Loucy (cell line): ENCODE data around the gene ETFRF1.
A peak's percentile ranks its signal among the peaks of the same experiment; 100 is the strongest.

Experiments
- H2AFZ ChIP-seq: fragments of 200-600 bp; sonication (generic); 2 replicates; pipeline ENCODE4 v1.6.0; 2016; ENCODE audit warnings: antibody characterized with exemption, mild to moderate bottlenecking, low read length, moderate library complexity
- H3F3A ChIP-seq: fragments of 200-600 bp; 2 replicates; pipeline ENCODE4 v1.6.0; 2016; ENCODE audit warnings: antibody characterized with exemption, low read depth, mild to moderate bottlenecking
- H3K27me3 ChIP-seq: fragments of 200-600 bp; sonication (generic); 2 replicates; pipeline ENCODE4 v1.6.1; 2014; ENCODE audit warnings: low read length, mild to moderate bottlenecking; ENCODE audit not compliant: insufficient read depth, poor library complexity, severe bottlenecking
- H3K36me3 ChIP-seq: fragments of 200-600 bp; sonication (generic); 2 replicates; pipeline ENCODE4 v1.6.1; 2016; ENCODE audit warnings: low read length; ENCODE audit not compliant: insufficient read depth
- H3K4me1 ChIP-seq: fragments of 200-600 bp; sonication (generic); 2 replicates; pipeline ENCODE4 v1.5.1; 2014; ENCODE audit warnings: low read length, mild to moderate bottlenecking; ENCODE audit not compliant: insufficient read depth, poor library complexity, severe bottlenecking
- H3K4me2 ChIP-seq: fragments of 200-600 bp; sonication (generic); 2 replicates; pipeline ENCODE4 v1.6.0; 2014; ENCODE audit warnings: antibody characterized with exemption, low read length, low read depth, mild to moderate bottlenecking; ENCODE audit not compliant: poor library complexity, severe bottlenecking
- H3K4me3 ChIP-seq: fragments of 200-600 bp; sonication (generic); 2 replicates; pipeline ENCODE4 v1.5.1; 2014; ENCODE audit warnings: low read length, mild to moderate bottlenecking, mixed read lengths; ENCODE audit not compliant: poor library complexity, severe bottlenecking
- H3K79me2 ChIP-seq: fragments of 200-600 bp; sonication (generic); 2 replicates; pipeline ENCODE4 v1.6.1; 2014; ENCODE audit warnings: low read length; ENCODE audit not compliant: insufficient read depth
- H3K9ac ChIP-seq: fragments of 200-600 bp; sonication (generic); 2 replicates; pipeline ENCODE4 v1.6.0; 2014; ENCODE audit warnings: mild to moderate bottlenecking, low read depth, low read length, moderate library complexity; ENCODE audit not compliant: poor library complexity, severe bottlenecking
- H3K9me2 ChIP-seq: fragments of 200-600 bp; sonication (generic); replicated peaks from 2 replicates; pipeline ENCODE4 v1.6.1; 2016; ENCODE audit warnings: low read depth, low read length, mixed read lengths
- H3K9me3 ChIP-seq: fragments of 200-600 bp; sonication (generic); 2 replicates; pipeline ENCODE4 v1.6.1; 2014; ENCODE audit warnings: mild to moderate bottlenecking, antibody characterized with exemption, low read length, low read depth; ENCODE audit not compliant: insufficient read depth
- H4K20me1 ChIP-seq: fragments of 200-600 bp; sonication (generic); 2 replicates; pipeline ENCODE4 v1.6.0; 2014; ENCODE audit warnings: antibody characterized with exemption, low read length, mild to moderate bottlenecking; ENCODE audit not compliant: insufficient read depth, poor library complexity, severe bottlenecking
- EZH2phosphoT487 ChIP-seq: fragments of 200-600 bp; IDR thresholded peaks from 2 replicates; pipeline ENCODE4 v1.6.1; 2018; ENCODE audit warnings: antibody characterized with exemption, mild to moderate bottlenecking, moderate library complexity, borderline replicate concordance
- TF ChIP-seq, protein P1 (sequence below): fragments of 200-600 bp; sonication (generic); conservative IDR thresholded peaks from 2 replicates; pipeline ENCODE4 v1.5.1; 2014; ENCODE audit warnings: mild to moderate bottlenecking, antibody characterized with exemption, low read length

Gene ETFRF1

DNA sequence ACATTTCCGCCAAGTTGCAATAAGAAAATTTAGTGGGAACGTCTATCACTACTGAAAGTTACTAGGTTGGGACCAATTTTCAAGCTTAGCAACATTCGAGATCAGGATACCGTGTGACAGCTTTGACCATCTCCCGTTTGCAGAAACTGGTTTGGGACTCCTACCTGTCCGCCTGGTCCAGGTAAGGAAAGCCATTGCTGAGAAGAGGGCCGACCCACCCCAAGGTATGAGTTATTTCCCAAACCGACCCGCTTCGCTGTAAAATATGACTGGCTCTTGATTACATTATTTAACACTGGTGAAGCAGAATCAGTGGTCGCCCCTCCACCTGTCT is 348 bp upstream of the ETFRF1 start:
- no peak overlapping the region for H3K9ac ChIP-seq
- H3F3A ChIP-seq = no peaks in the 10 kb centered on the region
- H2AFZ ChIP-seq = peak overlapping the region; percentile 86

DNA sequence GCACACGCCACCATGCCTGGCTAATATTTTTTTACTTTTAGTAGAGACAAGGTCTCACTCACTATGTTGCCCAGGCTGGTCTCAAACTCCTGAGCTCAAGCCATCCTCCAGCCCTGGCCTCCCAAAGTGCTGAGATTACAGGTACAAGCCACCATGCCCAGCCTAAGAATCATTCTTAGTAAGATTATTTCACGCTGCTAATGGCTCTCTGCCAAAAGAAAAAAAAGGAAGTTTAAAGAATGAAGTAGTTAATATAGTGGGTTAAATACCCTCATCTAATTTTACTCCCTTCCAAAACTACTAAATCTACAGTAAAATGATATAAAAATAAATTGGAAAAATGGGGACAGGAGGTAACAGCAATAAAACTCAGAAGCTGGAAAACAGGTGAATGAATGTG is 2.6 kb downstream of the ETFRF1 start:
- H3F3A ChIP-seq = no peaks in the 10 kb centered on the region
- peaks cover 6% of the 10 kb centered on the region for H4K20me1 ChIP-seq
- no peak for TF ChIP-seq EZH2phosphoT487
- TF ChIP-seq, protein P1, sequence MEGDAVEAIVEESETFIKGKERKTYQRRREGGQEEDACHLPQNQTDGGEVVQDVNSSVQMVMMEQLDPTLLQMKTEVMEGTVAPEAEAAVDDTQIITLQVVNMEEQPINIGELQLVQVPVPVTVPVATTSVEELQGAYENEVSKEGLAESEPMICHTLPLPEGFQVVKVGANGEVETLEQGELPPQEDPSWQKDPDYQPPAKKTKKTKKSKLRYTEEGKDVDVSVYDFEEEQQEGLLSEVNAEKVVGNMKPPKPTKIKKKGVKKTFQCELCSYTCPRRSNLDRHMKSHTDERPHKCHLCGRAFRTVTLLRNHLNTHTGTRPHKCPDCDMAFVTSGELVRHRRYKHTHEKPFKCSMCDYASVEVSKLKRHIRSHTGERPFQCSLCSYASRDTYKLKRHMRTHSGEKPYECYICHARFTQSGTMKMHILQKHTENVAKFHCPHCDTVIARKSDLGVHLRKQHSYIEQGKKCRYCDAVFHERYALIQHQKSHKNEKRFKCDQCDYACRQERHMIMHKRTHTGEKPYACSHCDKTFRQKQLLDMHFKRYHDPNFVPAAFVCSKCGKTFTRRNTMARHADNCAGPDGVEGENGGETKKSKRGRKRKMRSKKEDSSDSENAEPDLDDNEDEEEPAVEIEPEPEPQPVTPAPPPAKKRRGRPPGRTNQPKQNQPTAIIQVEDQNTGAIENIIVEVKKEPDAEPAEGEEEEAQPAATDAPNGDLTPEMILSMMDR = no peak
- no peak overlapping the region for H3K4me2 ChIP-seq
- no peaks in the 10 kb centered on the region for H3K27me3 ChIP-seq
- no peaks in the 10 kb centered on the region for H3K9me2 ChIP-seq
- H2AFZ ChIP-seq = no peak overlapping the region
- peaks cover 13% of the 10 kb centered on the region for H3K79me2 ChIP-seq
- no peaks in the 10 kb centered on the region for H3K9me3 ChIP-seq
- H3K4me3 ChIP-seq = no peak overlapping the region
- H3K36me3 ChIP-seq = no peaks in the 10 kb centered on the region
- H3K4me1 ChIP-seq = peaks cover 14% of the 10 kb centered on the region
- no peak overlapping the region for H3K9ac ChIP-seq

More for the DNA sequence above, 348 bp upstream of the ETFRF1 start:
- no peaks in the 10 kb centered on the region for H3K9me3 ChIP-seq
- H4K20me1 ChIP-seq = peaks cover 6% of the 10 kb centered on the region
- no peaks in the 10 kb centered on the region for H3K9me2 ChIP-seq
- H3K4me3 ChIP-seq = peak overlapping the region; percentile 82
- no peak for TF ChIP-seq EZH2phosphoT487
- TF ChIP-seq, protein P1 = no peak
- H3K36me3 ChIP-seq = no peaks in the 10 kb centered on the region
- peak overlapping the region; percentile 87 for H3K4me2 ChIP-seq
- peaks cover 14% of the 10 kb centered on the region for H3K4me1 ChIP-seq
- H3K79me2 ChIP-seq = peaks cover 13% of the 10 kb centered on the region
- no peaks in the 10 kb centered on the region for H3K27me3 ChIP-seq

DNA sequence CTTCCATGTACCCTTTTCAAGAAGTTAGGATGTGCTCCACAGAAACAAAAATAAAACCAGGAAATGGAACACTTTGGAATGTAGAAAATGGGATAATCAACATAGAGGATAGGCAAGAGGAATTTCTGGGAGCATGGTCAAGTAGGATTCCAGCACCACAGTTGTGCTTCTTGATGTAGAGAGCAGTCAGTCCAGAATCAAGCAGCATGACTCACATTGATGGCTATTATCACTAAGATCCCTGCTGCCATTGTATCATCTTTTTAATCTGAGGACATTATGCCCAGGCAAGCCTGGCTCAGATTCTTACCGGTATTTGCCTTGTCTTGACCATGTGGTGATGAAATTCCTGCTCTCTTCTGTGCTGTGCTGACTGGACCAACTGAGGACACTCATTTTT is 5.7 kb downstream of the ETFRF1 start:
- Histone ChIP-seq H3K4me2 (no peak overlapping the region), H3K4me3 (no peak overlapping the region), H2AFZ (no peak overlapping the region), H3K9me3 (no peaks in the 10 kb centered on the region), H3F3A (no peaks in the 10 kb centered on the region), H3K79me2 (peaks cover 12% of the 10 kb centered on the region), H3K36me3 (no peaks in the 10 kb centered on the region), H3K4me1 (peaks cover 9% of the 10 kb centered on the region), H4K20me1 (peaks cover 6% of the 10 kb centered on the region), H3K27me3 (no peaks in the 10 kb centered on the region), H3K9me2 (no peaks in the 10 kb centered on the region), H3K9ac (no peak overlapping the region)
- TF ChIP-seq, protein P1 = no peak
- no peak for TF ChIP-seq EZH2phosphoT487
